ENCODE measurements around the gene PCDHGB7.
"Not testable (repeated sequence)": the region's sequence is repeated elsewhere in the genome, so short reads cannot be mapped to it uniquely, and the experiment has no call there.

The PCDHGB7 gene

GRCh38 chr5:141431286-141431685 is 13.8 kb downstream of the PCDHGB7 start:
- Mint-ChIP-seq H3K9me3 (peaks cover 79% of the 10 kb centered on the region), H3K4me3 (no peak overlapping the region), H3K36me3 (ENCODE audit: low read depth) (peaks cover 99% of the 10 kb centered on the region), H3K27me3 (ENCODE audit: low read depth) (peaks cover 4% of the 10 kb centered on the region), H3K4me1 (no peaks in the 10 kb centered on the region), H3K27ac (no peak overlapping the region)
- no peak for TF ChIP-seq CTCF (IDR thresholded peaks at IDR 0.05; ENCODE audit: unreplicated experiment in 3 of 3)

- H3K27ac Mint-ChIP-seq; H3K4me3 Mint-ChIP-seq; H3K27me3 Mint-ChIP-seq (ENCODE audit: low read depth); H3K4me1 Mint-ChIP-seq: not testable (repeated sequence)
- Mint-ChIP-seq H3K9me3 (peaks cover 79% of the 10 kb centered on the region), H3K36me3 (ENCODE audit: low read depth) (peaks cover 99% of the 10 kb centered on the region)
Observed at GRCh38 chr5:141432308-141432707, 14.8 kb downstream of the PCDHGB7 start.

- H3K27me3 Mint-ChIP-seq (ENCODE audit: low read depth); H3K27ac Mint-ChIP-seq; H3K4me3 Mint-ChIP-seq; H3K4me1 Mint-ChIP-seq: not testable (repeated sequence)
- Mint-ChIP-seq H3K9me3 (peaks cover 78% of the 10 kb centered on the region), H3K36me3 (ENCODE audit: low read depth) (peaks cover 99% of the 10 kb centered on the region)
Observed at GRCh38 chr5:141432726-141433125, 15.2 kb downstream of the PCDHGB7 start.

GRCh38 chr5:141434006-141434405 is 16.5 kb downstream of the PCDHGB7 start:
- Mint-ChIP-seq H3K27me3 (ENCODE audit: low read depth) (no peaks in the 10 kb centered on the region), H3K9me3 (peaks cover 76% of the 10 kb centered on the region), H3K27ac (no peak overlapping the region), H3K36me3 (ENCODE audit: low read depth) (peaks cover 95% of the 10 kb centered on the region), H3K4me1 (no peaks in the 10 kb centered on the region), H3K4me3 (no peak overlapping the region)
- TF ChIP-seq CTCF (IDR thresholded peaks at IDR 0.05; ENCODE audit: unreplicated experiment in 3 of 3) = no peak

- H3K4me3 Mint-ChIP-seq = no peak overlapping the region
- peaks cover 93% of the 10 kb centered on the region for H3K36me3 Mint-ChIP-seq (ENCODE audit: low read depth)
- no peak for TF ChIP-seq CTCF (IDR thresholded peaks at IDR 0.05; ENCODE audit: unreplicated experiment in 3 of 3)
- no peaks in the 10 kb centered on the region for H3K4me1 Mint-ChIP-seq
- H3K27me3 Mint-ChIP-seq (ENCODE audit: low read depth) = no peaks in the 10 kb centered on the region
- no peak overlapping the region for H3K27ac Mint-ChIP-seq
- peaks cover 83% of the 10 kb centered on the region for H3K9me3 Mint-ChIP-seq
Observed at GRCh38 chr5:141437221-141437620, 19.7 kb downstream of the PCDHGB7 start.

GRCh38 chr5:141439411-141440141 is 22.1 kb downstream of the PCDHGB7 start:
- no peak for TF ChIP-seq CTCF (IDR thresholded peaks at IDR 0.05; ENCODE audit: unreplicated experiment in 3 of 3)
- Mint-ChIP-seq H3K36me3 (ENCODE audit: low read depth) (peaks cover 92% of the 10 kb centered on the region), H3K27ac (no peak overlapping the region), H3K9me3 (peaks cover 87% of the 10 kb centered on the region), H3K4me3 (no peak overlapping the region), H3K27me3 (ENCODE audit: low read depth) (no peaks in the 10 kb centered on the region), H3K4me1 (no peaks in the 10 kb centered on the region)

- no peak overlapping the region for H3K27ac Mint-ChIP-seq
- peaks cover 91% of the 10 kb centered on the region for H3K36me3 Mint-ChIP-seq (ENCODE audit: low read depth)
- H3K4me1 Mint-ChIP-seq = no peaks in the 10 kb centered on the region
- no peaks in the 10 kb centered on the region for H3K27me3 Mint-ChIP-seq (ENCODE audit: low read depth)
- H3K9me3 Mint-ChIP-seq = peaks cover 85% of the 10 kb centered on the region
- no peak overlapping the region for H3K4me3 Mint-ChIP-seq
- no peak for TF ChIP-seq CTCF (IDR thresholded peaks at IDR 0.05; ENCODE audit: unreplicated experiment in 3 of 3)
Observed at GRCh38 chr5:141440341-141440740, 22.9 kb downstream of the PCDHGB7 start.

Data from nephron (organoid).